ENCODE results near the gene ITPKB.
"Not testable (repeated sequence)": the region's sequence is repeated elsewhere in the genome, so short reads cannot be mapped to it uniquely, and the experiment has no call there.

ITPKB gene

DNA sequence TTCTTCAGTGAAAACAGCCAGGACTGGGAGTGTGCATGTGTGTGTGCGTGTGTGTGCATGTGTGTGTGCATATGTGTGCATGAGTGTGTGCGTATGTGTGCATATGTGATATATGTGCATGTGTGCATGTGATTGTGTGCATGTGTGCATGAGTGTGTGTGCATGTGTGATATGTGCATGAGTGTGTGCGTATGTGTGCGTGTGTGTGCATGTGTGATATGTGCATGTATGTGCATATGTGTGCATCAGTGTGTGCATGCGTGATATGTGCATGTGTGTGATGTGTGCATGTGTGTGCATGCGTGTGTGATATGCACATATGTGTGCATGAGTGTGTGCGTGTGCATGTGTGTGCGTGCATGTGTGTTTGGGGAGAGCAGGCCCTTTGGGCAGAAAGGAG, 89.8 kb downstream of the ITPKB start:
- ATAC-seq, result no peak

DNA sequence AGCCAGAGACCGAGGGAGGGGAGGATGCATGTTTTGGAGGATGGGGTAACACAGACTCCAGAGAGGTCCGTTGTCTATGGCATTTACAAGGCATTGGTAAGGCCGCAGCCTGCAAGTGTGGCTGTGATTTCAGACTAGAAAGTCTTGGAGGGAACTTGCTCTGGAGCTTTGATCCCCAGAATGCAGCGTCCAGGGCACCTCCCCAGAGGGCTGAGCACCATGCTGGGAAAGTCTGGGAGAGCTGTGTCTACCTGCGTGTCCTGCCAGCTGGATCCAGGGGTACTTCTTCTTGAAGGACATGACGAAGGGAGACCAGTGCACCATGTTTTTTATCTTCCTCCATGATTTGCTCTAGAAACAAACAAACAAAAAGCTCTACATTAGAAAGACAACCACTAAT, 90.7 kb downstream of the ITPKB start:
- ATAC-seq, result no peak

- ATAC-seq, result no peak
Observed at GRCh38 chr1:226647719-226648118, 91.4 kb downstream of the ITPKB start.

DNA sequence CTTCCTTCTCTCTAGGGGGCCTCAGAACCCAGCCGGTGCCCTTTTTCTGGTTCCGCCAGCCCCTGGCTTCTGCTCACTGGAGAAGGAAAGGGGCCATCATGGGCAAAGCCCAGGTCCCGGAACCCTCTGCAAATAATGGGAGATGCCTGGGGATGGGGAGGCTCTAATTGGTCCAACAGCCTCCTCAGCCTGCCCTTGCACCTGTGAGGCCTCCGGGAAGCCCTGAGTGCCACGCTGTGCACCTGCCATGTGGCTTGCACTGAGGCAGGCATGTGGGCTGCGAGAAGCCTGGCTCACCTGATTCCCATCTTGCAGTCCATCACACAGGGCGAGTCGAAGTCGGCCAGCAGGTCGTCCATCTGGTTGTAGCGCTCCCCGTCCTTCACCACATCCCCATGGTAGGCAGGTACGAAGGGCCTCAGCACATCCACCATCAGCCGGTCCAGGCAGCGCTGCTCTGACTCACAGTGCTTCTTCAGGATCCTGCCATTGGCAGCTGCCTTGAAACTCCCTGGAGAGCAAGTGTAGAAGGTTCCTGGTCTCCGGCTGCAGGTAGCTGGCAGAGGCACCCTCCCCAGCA, 92.1 kb downstream of the ITPKB start:
- no peak for ATAC-seq

GRCh38 chr1:226646026-226646869, 92.8 kb downstream of the ITPKB start:
- ATAC-seq, result no peak

DNA sequence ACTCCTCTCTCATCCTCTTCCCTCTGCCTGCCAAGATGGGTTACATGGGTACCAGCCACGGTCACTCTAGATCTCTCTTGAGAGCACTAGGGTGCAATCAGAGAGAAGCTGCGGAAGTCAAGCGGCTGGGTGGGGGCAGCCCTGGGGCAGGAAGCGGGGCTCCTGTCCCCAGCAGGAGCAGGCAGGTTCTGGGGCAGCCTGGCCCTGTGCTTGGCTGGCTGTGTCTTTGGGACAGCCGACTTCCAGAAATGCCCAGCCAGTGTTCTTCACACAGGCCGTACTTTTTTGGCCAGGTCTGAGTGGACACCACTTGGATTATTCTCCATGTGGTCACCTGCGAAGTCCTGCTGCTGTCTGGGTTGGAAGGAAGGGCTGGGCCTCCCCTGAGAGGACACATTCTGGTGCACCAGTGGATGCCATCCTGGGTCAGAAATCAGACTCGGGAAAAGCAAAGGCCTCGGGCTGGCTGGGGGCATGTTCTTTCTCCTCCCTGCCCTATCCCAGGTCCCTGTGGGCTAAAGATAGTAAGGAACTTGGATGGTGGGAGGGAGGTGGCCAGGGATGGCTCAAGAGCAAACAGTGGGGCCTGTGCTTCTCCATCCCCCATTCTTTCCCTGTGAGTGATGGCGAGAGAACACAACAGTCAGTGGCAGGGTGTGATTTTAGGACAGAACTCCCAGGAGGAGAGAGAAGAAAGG, 93.7 kb downstream of the ITPKB start:
- ATAC-seq, result no peak

GRCh38 chr1:226644541-226645176, 94.4 kb downstream of the ITPKB start:
- ATAC-seq, result peak; percentile 22 to 36

DNA sequence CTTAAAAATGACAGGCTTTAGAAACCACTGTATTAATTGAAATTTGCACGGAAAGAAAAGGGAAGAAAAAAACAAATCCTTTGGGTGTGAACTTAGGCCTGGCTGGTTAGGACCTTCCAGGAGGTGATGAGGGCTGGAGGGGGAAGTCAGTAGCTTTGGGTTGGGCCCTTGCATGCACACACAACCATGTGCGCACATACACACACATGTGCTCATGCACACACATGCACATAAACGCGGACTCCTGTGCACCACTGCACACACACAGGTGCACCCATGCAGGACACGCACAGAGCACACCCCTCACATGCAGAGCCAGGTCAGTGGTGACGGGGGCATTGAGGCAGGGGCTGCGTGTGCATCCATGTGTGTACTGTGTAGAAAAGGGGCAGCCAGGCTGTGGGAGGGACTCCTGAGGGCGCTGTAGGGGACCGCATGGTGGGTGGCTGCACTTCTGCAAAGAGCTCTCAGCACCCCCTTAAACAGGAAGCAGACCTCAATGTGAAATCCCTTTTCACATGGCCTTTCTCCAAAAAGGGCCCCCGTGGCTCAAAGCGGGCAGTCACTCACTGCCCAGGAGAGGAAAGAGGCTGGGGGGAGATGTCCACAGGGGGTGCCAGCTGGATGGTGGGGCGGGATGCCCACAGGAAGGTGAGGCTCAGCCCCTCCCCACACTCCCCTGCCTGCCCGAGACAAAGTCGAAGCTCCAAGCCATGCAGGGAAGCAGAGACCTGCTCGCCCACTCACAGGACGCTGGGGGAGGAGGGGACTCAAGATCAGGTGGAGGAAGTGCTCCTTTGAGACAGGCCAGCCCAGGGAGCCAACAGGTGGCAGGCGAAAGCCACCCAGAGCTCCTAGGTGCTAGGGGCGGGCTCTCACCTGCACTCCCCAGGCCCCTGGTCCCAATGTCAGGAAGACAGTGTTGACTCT, 95.2 kb downstream of the ITPKB start:
- no peak for ATAC-seq

DNA sequence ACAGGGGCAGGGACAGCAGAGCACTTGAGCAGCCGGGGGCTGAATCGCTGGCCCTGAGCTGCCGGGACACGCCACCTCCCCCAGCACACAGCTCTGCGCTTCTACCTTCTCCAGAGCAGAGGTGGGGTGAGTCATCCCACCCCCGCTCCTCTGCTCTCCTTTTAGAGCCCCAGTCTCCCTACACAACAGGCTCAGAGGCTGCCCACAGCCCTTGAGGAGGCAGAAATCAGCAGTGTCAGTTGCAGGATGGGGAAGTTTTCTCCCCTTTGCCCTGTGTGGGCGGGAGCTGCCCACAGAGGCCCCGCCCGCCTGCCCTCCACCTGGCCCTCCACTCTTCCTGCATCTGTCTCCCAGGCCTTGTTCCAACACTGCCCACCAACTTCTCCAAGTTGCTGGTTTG, 95.9 kb downstream of the ITPKB start:
- ATAC-seq, result peak; percentile 98 to 99

- ATAC-seq, result no peak
Observed at GRCh38 chr1:226642421-226642820, 96.7 kb downstream of the ITPKB start.

GRCh38 chr1:226641671-226642231, 97.3 kb downstream of the ITPKB start:
- ATAC-seq, result no peak

- no peak for ATAC-seq
Observed at GRCh38 chr1:226640321-226641136, 98.6 kb downstream of the ITPKB start.

DNA sequence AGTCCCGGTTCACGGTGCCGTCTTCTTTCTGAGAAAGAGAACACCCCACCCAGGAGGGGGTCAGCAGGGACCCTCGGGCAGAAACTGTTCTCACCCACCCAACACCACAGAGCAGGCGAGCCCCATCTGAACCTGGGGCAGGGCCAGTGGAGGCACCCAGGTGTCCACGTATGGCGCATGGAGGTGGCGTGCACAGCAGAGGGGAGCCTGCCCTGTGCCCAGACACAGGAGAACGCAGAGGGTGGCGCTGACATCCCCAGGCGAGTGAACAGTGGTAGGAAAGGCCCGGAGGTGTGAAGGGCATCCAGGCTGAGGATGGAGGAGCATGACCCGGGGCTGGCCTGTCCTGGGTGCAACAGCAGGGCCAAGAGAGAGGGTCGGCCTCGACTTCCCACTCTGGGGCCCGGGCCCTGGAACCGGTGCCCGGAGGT, 99.4 kb downstream of the ITPKB start:
- no peak for ATAC-seq

GRCh38 chr1:226639206-226639605, 99.9 kb downstream of the ITPKB start:
- ATAC-seq, result not testable (repeated sequence)

DNA sequence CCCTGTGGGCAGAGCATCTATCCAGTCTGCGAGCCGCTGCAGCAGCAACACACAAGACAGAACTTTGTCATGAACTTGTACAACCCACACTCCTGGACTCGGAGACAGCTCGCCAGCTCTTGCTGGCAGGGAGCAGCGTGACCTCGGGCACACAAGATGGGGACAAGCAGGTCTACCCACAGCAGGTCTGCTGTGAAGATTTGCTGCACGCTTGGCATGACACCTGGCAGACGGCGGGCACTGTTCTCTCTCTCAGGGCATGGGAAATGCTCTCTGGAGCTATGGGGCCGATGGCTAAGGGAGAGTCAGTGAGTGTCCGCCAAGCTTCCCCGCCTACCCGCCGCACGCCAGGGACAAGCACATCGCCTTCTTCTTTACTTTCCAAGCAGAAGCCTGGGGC, 100.5 kb downstream of the ITPKB start:
- no peak for ATAC-seq

- ATAC-seq, result no peak
Observed at GRCh38 chr1:226638001-226638601, 101.0 kb downstream of the ITPKB start.

- no peak for ATAC-seq
Observed at GRCh38 chr1:226637147-226637935, 101.7 kb downstream of the ITPKB start.

DNA sequence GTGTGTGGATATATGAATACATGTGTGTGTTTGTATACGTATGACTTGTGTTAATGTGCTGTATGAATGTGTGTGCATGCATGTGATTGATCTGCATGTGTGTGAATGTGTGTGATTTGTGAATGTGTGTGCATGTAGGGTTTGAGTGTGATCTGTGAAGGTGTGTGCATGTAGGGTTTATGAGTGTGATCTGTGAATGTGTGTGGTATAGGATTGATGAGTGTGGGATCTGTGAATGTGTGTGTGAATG, 102.3 kb downstream of the ITPKB start:
- ATAC-seq, result no peak

GRCh38 chr1:226635456-226635941, 103.6 kb downstream of the ITPKB start:
- ATAC-seq, result peak; percentile 52 to 72

All from activated CD4-positive, CD25-positive, alpha-beta regulatory T cell treated with anti-CD3 and anti-CD28 coated beads, Interleukin-2, amount 50 U/mL, for 24 hours (primary cell).